Ovary (tissue), 3 donors: Measurements from ENCODE around the gene NOL9.
A peak's percentile ranks its signal among the peaks of the same experiment; 100 is the strongest.

Source experiments
- EP300 ChIP-seq: sonication (generic); formaldehyde crosslinking; IDR thresholded peaks from one replicate; pipeline ENCODE4 v1.6.1; 2017; ENCODE audit warnings: antibody characterized with exemption
- POLR2A ChIP-seq: fragments of 450-650 bp; IDR thresholded peaks from one replicate; pipeline ENCODE4 v1.6.1; 2017; ENCODE audit warnings: antibody characterized with exemption, mild to moderate bottlenecking, moderate library complexity
- TF ChIP-seq, protein P1 (sequence below), 3 donors: fragments of 450-650 bp in 2 of 3; fragments of 200-600 bp in 1 of 3; IDR thresholded peaks; one replicate each; pipeline versions ENCODE4 v1.5.1 to v1.8.0; 2016 to 2022; ENCODE audit warnings: antibody characterized with exemption in 3 of 3, mild to moderate bottlenecking in 1 of 3
- donor health status: DM: no; HTN: no; CAD: no.

DNA sequence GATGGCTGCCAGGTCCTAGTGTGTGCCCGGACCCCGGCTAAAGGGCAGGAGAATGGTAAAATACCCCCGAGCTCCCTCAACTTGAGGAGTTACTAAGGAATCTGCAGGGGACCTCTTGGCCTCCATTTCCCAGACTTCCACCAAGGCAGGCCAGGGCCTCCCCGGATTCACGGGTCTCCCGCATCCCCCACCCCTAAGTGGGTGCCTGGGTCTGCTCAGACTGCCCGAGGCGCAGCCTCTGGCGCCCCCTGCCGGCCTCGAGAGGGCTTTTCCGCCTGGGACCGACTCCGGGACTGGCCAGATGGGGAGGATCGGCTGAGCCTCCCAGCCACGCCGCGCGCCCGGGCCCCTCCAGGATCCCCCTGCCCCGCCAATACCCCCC is 64.5 kb downstream of the NOL9 start:
- TF ChIP-seq POLR2A (no peak), EP300 (no peak)
- TF ChIP-seq, protein P1, sequence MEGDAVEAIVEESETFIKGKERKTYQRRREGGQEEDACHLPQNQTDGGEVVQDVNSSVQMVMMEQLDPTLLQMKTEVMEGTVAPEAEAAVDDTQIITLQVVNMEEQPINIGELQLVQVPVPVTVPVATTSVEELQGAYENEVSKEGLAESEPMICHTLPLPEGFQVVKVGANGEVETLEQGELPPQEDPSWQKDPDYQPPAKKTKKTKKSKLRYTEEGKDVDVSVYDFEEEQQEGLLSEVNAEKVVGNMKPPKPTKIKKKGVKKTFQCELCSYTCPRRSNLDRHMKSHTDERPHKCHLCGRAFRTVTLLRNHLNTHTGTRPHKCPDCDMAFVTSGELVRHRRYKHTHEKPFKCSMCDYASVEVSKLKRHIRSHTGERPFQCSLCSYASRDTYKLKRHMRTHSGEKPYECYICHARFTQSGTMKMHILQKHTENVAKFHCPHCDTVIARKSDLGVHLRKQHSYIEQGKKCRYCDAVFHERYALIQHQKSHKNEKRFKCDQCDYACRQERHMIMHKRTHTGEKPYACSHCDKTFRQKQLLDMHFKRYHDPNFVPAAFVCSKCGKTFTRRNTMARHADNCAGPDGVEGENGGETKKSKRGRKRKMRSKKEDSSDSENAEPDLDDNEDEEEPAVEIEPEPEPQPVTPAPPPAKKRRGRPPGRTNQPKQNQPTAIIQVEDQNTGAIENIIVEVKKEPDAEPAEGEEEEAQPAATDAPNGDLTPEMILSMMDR (IDR thresholded peaks at IDR 0.05) = peak; percentile 49 to 77 (median 59)
